Fibroblast of the conjunctiva (primary cell): ENCODE data around the gene PHRF1.

Experiments used
- DNase-seq: peaks from one replicate; pipeline ENCODE4 v3.0.0-alpha.2; 2010; ENCODE audit warnings: low read depth

The PHRF1 gene

DNA sequence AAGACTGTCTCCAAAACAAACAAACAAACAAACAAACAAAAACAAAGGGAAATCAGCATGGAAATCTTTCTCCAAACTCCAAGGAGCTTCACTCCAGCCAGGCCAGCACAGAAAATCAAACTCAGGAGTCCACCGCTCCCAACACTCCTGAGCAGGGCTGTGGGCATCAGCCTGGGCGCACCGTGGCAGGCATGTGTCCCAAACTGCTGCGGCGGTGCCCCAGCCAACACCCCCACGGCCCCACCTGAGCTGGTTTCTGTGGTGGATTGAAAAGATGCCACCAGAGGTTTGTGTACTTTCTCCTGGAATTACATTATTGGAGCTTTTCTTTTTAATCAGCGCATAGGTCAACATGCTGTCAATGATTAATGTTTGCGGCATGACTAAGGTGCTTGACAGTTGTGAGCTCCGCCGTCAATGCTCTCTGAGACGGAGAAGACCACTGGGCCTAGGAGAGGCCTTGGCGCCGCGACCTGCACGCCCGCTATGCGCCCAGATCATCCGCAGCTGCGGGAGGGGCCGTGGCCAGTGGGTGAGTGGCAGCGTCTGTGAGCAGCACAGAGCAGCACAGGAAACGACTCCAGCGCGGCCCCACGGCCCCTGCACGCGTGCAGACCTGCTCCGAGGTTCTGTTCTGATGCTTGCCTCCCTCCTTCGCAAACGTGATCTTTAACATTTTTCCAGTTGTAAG, 78.9 kb downstream of the PHRF1 start:
- no peak for DNase-seq

DNA sequence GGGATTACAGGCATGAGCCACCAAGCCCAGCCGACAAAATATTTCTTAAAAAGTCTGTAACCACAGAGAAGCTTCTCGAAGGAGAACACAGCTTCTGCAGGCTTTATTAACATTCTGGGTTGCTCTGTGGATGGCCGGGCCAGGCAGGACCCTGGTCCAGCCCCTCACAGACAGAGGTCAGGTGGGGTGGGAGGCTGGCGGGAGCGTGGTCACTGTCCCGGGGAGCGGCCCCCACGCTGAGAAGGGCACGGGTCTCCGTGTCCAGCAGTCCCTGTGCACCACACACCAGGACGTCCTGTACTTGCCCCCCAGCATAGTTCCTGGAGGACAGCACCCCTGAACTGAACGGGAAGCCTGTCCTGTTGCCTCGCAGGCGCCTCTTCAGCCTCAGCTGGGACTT, 80.2 kb downstream of the PHRF1 start:
- no peak for DNase-seq

DNA sequence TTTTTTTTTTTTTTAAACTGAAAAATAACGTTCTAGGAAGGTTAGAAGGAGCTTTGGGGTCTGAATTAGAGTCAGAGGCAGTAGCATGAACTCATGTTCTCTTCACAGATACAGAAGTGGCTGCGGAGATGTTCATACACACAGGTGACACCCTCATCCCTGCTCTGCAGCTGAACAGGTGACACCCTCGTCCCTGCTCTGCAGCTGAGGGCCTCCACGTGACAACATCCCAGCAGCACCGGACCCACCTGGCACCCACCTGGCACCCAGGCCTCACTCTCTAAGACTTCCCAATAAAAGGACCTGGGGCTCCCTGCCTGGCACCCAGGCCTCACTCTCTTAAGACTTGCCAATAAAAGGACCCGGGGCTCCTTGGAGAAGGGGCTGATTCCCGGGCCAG, 80.6 kb downstream of the PHRF1 start:
- no peak for DNase-seq

DNA sequence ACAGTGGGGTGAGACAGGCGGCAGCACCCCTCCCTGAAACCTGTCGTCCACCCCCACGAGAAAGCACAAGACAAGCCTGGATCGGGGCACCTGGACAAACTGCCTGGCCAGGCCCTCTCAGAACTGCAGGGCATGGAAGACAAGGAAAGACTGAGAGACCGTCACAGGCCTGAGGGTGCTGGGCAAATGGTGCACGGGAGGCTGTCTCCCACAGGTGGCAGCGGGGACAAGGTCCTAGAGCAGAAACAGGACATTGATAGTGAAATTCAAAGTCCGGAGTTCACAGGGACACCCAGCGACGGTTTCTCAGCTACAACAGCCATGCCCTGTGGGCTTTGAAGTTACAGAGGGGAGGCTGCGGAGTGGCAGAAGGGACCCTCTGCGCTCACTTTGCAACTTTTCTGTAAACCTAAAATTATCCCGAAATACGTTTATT, 81.4 kb downstream of the PHRF1 start:
- no peak for DNase-seq

DNA sequence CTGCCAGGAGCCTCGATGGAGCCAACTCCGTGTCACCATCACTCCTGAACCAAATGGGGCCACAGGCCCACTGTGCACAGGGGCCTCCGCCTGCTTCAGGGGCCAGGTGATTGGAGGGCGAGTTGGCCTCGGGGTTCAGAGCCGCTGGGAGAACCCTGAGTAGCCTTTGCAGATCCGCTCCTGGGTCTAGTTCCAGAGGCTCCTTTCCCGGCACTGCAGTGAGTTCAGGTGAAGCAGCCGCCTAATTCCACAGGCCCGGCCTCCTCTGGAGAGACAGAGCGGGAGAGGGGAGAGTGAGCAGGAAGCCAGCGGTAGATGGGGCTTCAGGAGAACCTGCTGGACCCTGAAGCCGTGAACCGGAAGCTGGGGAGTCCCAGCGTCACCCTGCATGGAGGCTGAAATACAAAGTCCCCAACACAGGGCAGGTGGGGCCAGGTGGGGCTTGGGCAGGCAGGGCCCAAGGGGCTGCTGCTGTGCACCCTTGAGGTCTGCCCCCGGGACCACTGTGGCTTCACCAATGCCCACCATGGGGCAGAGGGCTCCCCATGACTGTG, 83.3 kb downstream of the PHRF1 start:
- DNase-seq = no peak

DNA sequence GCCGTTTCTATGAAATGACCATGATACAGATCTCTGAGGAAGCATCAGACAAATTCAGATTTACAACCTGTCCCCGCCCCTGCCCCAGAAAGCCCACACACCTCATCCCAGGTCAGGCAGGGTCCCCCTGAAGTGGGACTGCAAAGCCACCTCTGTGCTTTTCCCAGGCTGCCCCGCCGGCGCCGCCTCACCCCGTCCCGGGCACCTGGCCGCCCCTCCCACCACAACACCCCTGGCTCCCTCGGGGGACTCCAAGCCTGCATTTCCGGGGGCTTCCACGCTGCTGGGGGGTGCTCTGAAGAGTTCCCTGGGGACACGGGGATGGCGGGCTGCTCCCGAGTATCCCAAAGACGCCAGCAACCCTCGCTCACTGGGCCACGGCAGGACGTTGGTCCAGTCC, 84.0 kb downstream of the PHRF1 start:
- DNase-seq = no peak

DNA sequence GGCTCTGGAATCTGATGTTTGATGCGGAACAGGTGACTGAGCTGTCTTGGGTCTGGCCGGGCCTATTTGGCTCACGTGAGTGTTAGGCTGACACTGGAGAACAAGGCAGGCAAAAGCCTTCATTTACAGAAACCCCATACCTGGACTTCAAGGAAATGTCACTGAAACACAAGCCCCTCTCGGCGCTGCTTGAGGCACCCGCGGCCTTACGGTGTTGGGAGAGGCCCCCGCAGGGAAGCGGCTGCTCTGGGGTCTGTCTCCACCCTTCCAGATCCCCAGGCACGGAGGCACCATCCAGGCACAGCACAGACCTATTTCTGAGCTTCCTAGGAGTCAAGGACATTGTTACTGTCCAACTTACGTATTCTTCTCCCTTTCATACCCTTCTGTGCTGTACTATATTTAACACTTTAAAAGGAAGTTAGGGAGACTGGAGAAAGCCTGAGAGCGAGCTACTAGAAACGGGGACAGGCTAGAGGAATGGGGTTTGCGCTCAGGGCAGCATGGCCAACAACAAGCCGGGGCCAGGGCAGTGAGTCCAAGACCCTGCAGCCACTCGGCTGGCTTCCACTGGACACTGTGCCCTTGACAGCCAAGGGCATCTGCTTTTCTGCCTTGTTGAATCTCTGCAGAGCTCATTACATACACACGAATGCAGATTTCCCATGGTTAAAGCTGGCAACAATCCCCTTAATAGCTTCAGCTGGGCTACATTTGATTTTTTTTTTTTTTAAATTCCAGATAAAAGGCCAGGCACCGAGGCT, 84.6 kb downstream of the PHRF1 start:
- DNase-seq = no peak
